WTC11 (cell line): ENCODE measurements around the gene AKAP9. TPM values are rescaled to one million over a fixed set of nuclear protein-coding genes. Genes with fewer than 3 reads are reported as not detected.
"Not testable (repeated sequence)": the region's sequence is repeated elsewhere in the genome, so short reads cannot be mapped to it uniquely, and the experiment has no call there.

Source experiments
- ATAC-seq: fragments of 200-7000 bp; cut with Tn5 transposase; 2 replicates; pipeline ENCODE4 v1.10.0; 2021; ENCODE audit warnings: mild to moderate bottlenecking, moderate library complexity
- CTCF ChIA-PET: fragments of 300-600 bp; sonication (Branson Sonifier 250); formaldehyde crosslinking; loops from one replicate; lab custom pipeline; 2021; ENCODE audit warnings: antibody characterized with exemption; lab: Charles Lee
- POLR2A ChIA-PET: fragments of 350-600 bp; sonication (Branson Sonifier 250); formaldehyde crosslinking; loops from one replicate; lab custom pipeline; 2021; ENCODE audit warnings: antibody characterized with exemption; lab: Charles Lee
- DNase-seq: peaks from one replicate; pipeline ENCODE4 v3.0.0; 2021; ENCODE audit warnings: low spot score
- H3K27ac Mint-ChIP-seq: 2 replicates; pipeline ENCODE4 v1.8.0; 2021; ENCODE audit warnings: mixed read lengths
- H3K27me3 Mint-ChIP-seq: 2 replicates; pipeline ENCODE4 v1.8.0; 2021; ENCODE audit warnings: low read depth, mild to moderate bottlenecking, moderate library complexity, mixed read lengths
- H3K36me3 Mint-ChIP-seq: 2 replicates; pipeline ENCODE4 v1.8.0; 2021; ENCODE audit warnings: mixed read lengths
- H3K4me1 Mint-ChIP-seq: 2 replicates; pipeline ENCODE4 v1.8.0; 2022; ENCODE audit warnings: mixed read lengths
- H3K4me3 Mint-ChIP-seq: 2 replicates; pipeline ENCODE4 v1.8.0; 2021; ENCODE audit warnings: mild to moderate bottlenecking, moderate library complexity, mixed read lengths
- H3K9me3 Mint-ChIP-seq: 2 replicates; pipeline ENCODE4 v1.8.0; 2021; ENCODE audit warnings: mixed read lengths
- ELF4 ChIP-seq: sonication (generic); formaldehyde crosslinking; IDR thresholded peaks from 2 replicates; pipeline ENCODE4 v1.8.1; 2022; ENCODE audit warnings: low read depth, mild to moderate bottlenecking, moderate library complexity, missing genetic modification reagents
- ETV6 ChIP-seq: sonication (generic); formaldehyde crosslinking; IDR thresholded peaks from 2 replicates; pipeline ENCODE4 v1.8.1; 2022; ENCODE audit warnings: mild to moderate bottlenecking, missing genetic modification reagents
- IRF2 ChIP-seq: sonication (generic); formaldehyde crosslinking; IDR thresholded peaks from 2 replicates; pipeline ENCODE4 v1.8.0; 2022; ENCODE audit warnings: low read depth, missing genetic modification reagents, borderline replicate concordance
- RELA ChIP-seq: sonication (generic); formaldehyde crosslinking; IDR thresholded peaks from 2 replicates; pipeline ENCODE4 v1.8.1; 2022; ENCODE audit warnings: missing genetic modification reagents, mild to moderate bottlenecking, borderline replicate concordance
- SOX15 ChIP-seq: fragments of 250-450 bp; sonication (Bioruptor Pico); IDR thresholded peaks from 2 replicates; pipeline ENCODE4 v1.9.0; 2021; ENCODE audit warnings: mild to moderate bottlenecking
- TCF7 ChIP-seq: sonication (generic); formaldehyde crosslinking; IDR thresholded peaks from 2 replicates; pipeline ENCODE4 v1.8.0; 2022; ENCODE audit warnings: mild to moderate bottlenecking, low read depth, missing genetic modification reagents, moderate library complexity
- total RNA-seq: library from RNA; stranded (reverse); gene quantifications from 3 replicates; pipeline ENCODE4 v1.2.3, GENCODE V29; 2021
- TF ChIP-seq, protein P1 (sequence below): sonication (generic); formaldehyde crosslinking; IDR thresholded peaks from 2 replicates; pipeline ENCODE4 v1.8.0; 2023; ENCODE audit warnings: missing genetic modification reagents, mild to moderate bottlenecking, borderline replicate concordance
- TF ChIP-seq, protein P2 (sequence below): sonication (generic); formaldehyde crosslinking; IDR thresholded peaks from 2 replicates; pipeline ENCODE4 v1.8.1; 2023; ENCODE audit warnings: mild to moderate bottlenecking, missing genetic modification reagents, moderate library complexity
- TF ChIP-seq, protein P3 (sequence below): fragments of 250-450 bp; sonication (Bioruptor Pico); conservative IDR thresholded peaks from 2 replicates; pipeline ENCODE4 v1.9.0; 2021; ENCODE audit warnings: mild to moderate bottlenecking
- TF ChIP-seq, protein P4 (sequence below): sonication (generic); formaldehyde crosslinking; IDR thresholded peaks from 2 replicates; pipeline ENCODE4 v1.8.0; 2023; ENCODE audit warnings: missing genetic modification reagents
- TF ChIP-seq, protein P5 (sequence below): sonication (generic); formaldehyde crosslinking; IDR thresholded peaks from 2 replicates; pipeline ENCODE4 v1.8.1; 2023; ENCODE audit warnings: mild to moderate bottlenecking, missing genetic modification reagents
- TF ChIP-seq, protein P6 (sequence below): sonication (generic); formaldehyde crosslinking; IDR thresholded peaks from 2 replicates; pipeline ENCODE4 v1.8.1; 2022; ENCODE audit warnings: mild to moderate bottlenecking, moderate library complexity, missing genetic modification reagents

AKAP9 gene
- total RNA-seq, 1 experiment from 2014 or later: 35.2 TPM

DNA sequence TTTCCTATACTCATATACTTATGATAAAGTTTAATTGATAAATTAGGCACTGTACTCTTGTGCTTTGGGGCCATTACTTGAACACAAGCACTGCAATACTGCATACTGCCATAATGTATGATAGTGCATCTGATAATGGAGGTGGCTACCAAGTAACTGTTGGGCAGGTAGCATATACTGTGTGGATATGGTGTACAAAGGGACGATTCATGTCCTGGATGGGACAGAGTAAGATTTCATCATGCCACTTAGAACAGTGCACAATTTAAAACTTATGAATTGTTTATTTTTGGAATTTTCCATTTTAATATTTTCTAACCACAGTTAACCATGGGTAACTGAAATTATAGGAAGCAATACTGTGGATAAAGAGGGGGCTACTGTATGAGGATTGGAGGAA is 38.9 kb downstream of the AKAP9 start:
- peaks cover 14% of the 10 kb centered on the region for H3K9me3 Mint-ChIP-seq
- POLR2A ChIA-PET: no interaction called here
- TF ChIP-seq, protein P1, sequence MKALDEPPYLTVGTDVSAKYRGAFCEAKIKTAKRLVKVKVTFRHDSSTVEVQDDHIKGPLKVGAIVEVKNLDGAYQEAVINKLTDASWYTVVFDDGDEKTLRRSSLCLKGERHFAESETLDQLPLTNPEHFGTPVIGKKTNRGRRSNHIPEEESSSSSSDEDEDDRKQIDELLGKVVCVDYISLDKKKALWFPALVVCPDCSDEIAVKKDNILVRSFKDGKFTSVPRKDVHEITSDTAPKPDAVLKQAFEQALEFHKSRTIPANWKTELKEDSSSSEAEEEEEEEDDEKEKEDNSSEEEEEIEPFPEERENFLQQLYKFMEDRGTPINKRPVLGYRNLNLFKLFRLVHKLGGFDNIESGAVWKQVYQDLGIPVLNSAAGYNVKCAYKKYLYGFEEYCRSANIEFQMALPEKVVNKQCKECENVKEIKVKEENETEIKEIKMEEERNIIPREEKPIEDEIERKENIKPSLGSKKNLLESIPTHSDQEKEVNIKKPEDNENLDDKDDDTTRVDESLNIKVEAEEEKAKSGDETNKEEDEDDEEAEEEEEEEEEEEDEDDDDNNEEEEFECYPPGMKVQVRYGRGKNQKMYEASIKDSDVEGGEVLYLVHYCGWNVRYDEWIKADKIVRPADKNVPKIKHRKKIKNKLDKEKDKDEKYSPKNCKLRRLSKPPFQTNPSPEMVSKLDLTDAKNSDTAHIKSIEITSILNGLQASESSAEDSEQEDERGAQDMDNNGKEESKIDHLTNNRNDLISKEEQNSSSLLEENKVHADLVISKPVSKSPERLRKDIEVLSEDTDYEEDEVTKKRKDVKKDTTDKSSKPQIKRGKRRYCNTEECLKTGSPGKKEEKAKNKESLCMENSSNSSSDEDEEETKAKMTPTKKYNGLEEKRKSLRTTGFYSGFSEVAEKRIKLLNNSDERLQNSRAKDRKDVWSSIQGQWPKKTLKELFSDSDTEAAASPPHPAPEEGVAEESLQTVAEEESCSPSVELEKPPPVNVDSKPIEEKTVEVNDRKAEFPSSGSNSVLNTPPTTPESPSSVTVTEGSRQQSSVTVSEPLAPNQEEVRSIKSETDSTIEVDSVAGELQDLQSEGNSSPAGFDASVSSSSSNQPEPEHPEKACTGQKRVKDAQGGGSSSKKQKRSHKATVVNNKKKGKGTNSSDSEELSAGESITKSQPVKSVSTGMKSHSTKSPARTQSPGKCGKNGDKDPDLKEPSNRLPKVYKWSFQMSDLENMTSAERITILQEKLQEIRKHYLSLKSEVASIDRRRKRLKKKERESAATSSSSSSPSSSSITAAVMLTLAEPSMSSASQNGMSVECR (CRISPR knock-in tag): no peak
- no peak for TF ChIP-seq ELF4 (CRISPR knock-in tag)
- no peak for TF ChIP-seq RELA (CRISPR knock-in tag)
- TF ChIP-seq, protein P2, sequence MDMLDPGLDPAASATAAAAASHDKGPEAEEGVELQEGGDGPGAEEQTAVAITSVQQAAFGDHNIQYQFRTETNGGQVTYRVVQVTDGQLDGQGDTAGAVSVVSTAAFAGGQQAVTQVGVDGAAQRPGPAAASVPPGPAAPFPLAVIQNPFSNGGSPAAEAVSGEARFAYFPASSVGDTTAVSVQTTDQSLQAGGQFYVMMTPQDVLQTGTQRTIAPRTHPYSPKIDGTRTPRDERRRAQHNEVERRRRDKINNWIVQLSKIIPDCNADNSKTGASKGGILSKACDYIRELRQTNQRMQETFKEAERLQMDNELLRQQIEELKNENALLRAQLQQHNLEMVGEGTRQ (CRISPR knock-in tag): no peak
- no peak for TF ChIP-seq SOX15
- TF ChIP-seq, protein P3, sequence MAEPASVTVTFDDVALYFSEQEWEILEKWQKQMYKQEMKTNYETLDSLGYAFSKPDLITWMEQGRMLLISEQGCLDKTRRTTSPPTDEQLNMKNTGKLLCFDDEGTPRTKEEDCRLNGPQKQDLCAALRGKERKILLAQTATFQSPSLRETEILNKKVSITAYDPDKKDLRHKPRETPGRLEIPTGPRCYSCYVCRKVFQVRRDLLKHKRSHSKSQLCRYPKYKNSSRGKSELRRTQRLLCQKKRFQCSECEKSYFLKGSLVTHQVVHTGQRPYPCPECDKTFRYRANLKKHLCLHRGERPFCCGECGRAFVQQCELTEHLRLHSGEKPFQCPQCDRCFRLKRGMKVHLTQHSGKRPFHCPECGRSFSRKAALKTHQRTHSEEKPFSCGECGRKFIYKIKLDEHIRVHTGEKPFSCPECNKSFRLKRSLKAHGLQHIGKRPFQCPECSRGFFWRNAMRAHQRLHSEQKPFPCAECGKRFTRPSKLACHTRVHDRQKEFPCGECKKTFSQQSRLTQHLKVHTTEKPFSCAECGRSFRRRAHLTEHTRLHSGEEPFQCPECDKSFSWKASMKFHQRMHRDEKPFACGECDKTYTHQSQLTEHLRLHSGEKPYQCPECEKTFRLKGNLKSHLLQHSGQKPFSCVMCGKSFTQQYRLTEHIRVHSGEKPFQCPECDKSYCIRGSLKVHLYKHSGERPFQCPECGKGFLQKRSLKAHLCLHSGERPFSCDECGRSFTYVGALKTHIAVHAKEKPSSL (CRISPR knock-in tag): no peak
- no peak for TF ChIP-seq IRF2 (CRISPR knock-in tag)
- TF ChIP-seq, protein P4, sequence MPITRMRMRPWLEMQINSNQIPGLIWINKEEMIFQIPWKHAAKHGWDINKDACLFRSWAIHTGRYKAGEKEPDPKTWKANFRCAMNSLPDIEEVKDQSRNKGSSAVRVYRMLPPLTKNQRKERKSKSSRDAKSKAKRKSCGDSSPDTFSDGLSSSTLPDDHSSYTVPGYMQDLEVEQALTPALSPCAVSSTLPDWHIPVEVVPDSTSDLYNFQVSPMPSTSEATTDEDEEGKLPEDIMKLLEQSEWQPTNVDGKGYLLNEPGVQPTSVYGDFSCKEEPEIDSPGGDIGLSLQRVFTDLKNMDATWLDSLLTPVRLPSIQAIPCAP (CRISPR knock-in tag): no peak
- TF ChIP-seq, protein P5, sequence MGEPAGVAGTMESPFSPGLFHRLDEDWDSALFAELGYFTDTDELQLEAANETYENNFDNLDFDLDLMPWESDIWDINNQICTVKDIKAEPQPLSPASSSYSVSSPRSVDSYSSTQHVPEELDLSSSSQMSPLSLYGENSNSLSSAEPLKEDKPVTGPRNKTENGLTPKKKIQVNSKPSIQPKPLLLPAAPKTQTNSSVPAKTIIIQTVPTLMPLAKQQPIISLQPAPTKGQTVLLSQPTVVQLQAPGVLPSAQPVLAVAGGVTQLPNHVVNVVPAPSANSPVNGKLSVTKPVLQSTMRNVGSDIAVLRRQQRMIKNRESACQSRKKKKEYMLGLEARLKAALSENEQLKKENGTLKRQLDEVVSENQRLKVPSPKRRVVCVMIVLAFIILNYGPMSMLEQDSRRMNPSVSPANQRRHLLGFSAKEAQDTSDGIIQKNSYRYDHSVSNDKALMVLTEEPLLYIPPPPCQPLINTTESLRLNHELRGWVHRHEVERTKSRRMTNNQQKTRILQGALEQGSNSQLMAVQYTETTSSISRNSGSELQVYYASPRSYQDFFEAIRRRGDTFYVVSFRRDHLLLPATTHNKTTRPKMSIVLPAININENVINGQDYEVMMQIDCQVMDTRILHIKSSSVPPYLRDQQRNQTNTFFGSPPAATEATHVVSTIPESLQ (CRISPR knock-in tag): no peak
- TF ChIP-seq TCF7: no peak
- no peak for TF ChIP-seq ETV6 (CRISPR knock-in tag)
- TF ChIP-seq, protein P6, sequence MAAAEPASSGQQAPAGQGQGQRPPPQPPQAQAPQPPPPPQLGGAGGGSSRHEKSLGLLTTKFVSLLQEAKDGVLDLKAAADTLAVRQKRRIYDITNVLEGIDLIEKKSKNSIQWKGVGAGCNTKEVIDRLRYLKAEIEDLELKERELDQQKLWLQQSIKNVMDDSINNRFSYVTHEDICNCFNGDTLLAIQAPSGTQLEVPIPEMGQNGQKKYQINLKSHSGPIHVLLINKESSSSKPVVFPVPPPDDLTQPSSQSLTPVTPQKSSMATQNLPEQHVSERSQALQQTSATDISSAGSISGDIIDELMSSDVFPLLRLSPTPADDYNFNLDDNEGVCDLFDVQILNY: no peak
- DNase-seq (no peak), ATAC-seq (no peak)
- CTCF ChIA-PET: no interaction called here
- no peak overlapping the region for H3K4me3 Mint-ChIP-seq
- H3K4me1 Mint-ChIP-seq: no peaks in the 10 kb centered on the region
- H3K27ac Mint-ChIP-seq: no peak overlapping the region
- H3K27me3 Mint-ChIP-seq: no peaks in the 10 kb centered on the region
- peaks cover 20% of the 10 kb centered on the region for H3K36me3 Mint-ChIP-seq

DNA sequence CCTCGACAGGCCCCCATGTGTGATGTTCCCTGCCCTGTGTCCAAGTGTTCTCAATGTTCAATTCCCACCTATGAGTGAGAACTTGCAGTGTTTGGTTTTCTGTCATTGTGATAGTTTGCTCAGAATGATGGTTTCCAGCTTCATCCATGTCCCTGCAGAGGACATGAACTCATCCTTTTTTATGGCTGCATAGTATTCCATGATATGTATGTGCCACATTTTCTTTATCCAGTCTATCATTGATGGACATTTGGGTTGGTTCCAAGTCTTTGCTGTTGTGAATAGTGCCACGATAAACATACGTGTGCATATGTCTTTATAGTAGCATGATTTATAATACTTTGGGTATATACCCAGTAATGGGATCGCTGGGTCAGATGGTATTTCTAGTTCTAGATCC is 41.7 kb downstream of the AKAP9 start:
- Mint-ChIP-seq H3K36me3 (peaks cover 24% of the 10 kb centered on the region), H3K9me3 (peaks cover 21% of the 10 kb centered on the region)
- H3K4me1 Mint-ChIP-seq, DNase-seq, H3K27me3 Mint-ChIP-seq, ATAC-seq, H3K27ac Mint-ChIP-seq, H3K4me3 Mint-ChIP-seq, CTCF ChIA-PET, POLR2A ChIA-PET: not testable (repeated sequence)
